Femur (tissue), 1 donor: ENCODE data around the gene PGR.

ENCODE experiments used
- DNase-seq: peaks from one replicate; pipeline ENCODE4 v3.0.0-alpha.2; 2017

PGR gene

DNA sequence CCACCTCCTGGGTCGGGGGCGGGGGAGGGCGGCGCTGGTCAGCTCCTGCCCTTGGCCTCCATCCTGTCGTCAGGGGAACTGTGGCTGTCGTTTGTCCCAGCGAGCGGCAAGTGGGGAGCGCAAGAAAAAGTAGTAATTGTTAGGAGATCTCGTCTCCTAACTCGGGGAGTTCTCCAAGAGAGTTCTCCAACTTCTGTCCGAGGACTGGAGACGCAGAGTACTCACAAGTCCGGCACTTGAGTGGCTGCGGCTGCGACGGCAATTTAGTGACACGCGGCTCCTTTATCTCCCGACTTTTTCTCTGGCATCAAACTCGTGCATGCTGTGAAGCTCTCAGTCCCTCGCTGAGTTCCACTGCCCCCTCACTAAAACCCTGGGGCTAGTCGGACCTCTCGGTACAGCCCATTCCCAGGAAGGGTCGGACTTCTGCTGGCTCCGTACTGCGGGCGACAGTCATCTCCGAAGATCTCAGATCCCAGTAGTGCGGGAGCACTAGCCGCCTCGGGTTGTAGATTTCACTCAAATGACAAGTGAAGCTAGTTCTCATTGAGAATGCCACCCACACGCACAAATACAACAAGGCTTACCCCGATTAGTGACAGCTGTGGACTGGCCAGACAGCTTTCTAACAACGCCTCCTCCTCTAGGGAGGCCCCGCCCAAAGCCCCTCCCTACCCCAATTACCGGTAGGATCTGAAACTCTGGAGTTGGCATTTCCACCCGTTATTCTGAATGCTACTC, at the start of gene PGR:
PGR (minus strand) TSS at position 611 of the 741 bp plus-strand sequence. CDS start 743 bp downstream, outside the sequence.
- DNase-seq: peak; percentile 17

- no peak for DNase-seq
Measured at GRCh38 chr11:101176381-101176780, 46.8 kb upstream of the PGR start.

- no peak for DNase-seq
Measured at GRCh38 chr11:101169944-101170343, 40.3 kb upstream of the PGR start.

DNA sequence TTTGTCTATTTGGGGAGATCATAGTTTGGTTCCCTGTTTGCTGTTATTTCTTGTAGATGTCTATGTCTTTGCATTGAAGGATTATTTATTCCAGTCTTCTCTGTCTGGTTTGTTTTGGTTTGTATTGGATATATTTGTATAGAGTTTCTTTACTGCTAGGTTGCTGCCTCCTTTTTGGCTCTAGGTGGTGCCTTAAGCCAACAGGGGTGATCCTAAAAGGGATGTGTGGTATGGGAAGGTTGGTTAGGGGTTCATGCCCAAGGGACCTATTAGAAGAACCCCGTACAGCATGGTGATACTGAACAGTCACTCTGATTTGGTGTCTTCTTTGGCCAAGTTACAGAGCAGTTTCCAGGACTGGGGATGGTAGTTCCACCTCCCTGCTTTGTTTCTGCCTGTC, 36.4 kb upstream of the PGR start:
- DNase-seq: no peak

- no peak for DNase-seq
Measured at GRCh38 chr11:101158119-101158518, 28.5 kb upstream of the PGR start.

DNA sequence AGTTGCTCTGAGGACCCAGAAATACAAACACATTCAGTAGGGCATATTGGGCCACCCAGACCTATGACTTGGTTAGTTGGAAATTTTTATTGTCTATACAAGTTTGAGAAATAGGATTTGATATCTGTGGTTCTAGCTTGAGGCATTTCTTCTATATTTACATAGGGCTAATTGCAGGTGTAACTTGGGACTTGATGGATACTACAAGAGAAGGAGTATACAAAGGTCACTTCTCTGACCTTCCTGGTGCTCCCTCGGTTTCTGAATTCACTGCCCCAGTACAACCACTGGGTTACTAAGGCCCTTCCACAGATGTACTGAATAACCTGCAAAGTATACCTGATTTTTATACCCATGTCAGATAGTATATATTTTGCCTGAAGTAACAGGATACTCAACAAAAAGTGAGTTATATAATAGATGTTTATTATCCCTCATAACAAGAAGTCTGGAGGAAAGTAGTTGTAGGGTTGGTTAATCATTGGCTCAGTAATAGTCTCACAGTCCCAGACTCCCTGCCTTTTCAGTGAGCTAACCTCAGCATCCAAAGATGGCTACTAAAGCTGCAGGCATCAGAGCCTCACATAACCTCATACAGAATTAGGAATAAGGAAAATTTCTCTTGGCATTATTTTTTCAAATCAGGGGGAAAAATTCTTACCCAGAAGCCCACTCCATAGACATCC, 8.8 kb upstream of the PGR start:
- no peak for DNase-seq

- DNase-seq: no peak
Measured at GRCh38 chr11:101133190-101133589, 3.6 kb upstream of the PGR start.

DNA sequence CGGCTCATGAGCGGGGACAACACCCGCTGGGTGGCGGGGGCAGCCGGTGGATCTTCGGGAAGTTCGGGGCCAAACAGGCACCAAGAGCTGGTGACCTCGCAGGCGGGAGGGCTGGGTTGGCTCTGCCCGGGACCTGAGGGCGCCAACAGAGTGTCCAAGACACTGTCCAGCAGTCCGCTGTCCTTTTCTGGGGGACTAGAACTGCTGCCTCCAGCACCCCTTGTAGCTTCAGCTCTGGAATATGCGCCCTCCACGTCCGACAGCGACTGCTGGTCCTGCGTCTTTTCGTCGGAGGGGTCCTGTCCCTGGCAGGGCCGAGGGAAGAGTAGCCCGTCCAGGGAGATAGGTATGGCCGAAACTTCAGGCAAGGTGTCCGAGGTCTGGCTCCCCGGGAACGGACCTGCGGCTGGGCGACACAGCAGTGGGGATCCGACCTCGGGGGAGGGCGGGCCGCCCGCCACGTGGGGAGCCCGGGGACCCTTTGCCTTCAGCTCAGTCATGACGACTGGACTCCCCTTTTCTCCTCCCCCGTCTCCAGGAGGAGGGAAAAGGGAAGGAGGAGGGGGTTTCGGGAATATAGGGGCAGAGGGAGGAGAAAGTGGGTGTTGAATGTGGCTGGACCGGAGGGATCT, 926 bp downstream of the PGR start:
- DNase-seq: peak; percentile 21

GRCh38 chr11:101127699-101128570, 1.7 kb downstream of the PGR start:
- DNase-seq: peak; percentile 22

- peak; percentile 13 for DNase-seq
Measured at GRCh38 chr11:101127197-101127698, 2.4 kb downstream of the PGR start.

- DNase-seq: peak; percentile 21
Measured at GRCh38 chr11:101126551-101127196, 2.9 kb downstream of the PGR start.

- no peak for DNase-seq
Measured at GRCh38 chr11:101115671-101116160, 13.9 kb downstream of the PGR start.

GRCh38 chr11:101113540-101113939, 16.1 kb downstream of the PGR start:
- DNase-seq: no peak

DNA sequence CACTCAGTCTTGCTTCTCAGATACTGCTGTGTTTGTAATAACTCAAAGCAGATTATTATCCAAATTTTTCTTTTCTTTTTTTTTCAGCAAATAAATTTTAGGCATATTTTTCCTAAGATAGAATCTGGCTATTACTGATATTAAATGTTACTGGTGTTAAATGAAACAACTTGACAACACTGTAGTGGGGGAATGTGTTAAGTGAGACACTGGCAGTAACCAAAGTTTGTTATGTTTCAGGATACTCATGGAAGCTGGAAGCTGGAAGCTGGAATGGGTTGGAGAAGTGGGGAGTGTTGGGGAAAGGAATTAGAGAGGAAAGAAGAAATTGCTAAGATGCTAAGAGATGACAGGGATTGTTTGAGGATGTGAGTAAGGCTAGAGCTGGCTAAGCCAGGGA, 24.9 kb downstream of the PGR start:
- DNase-seq: no peak

DNA sequence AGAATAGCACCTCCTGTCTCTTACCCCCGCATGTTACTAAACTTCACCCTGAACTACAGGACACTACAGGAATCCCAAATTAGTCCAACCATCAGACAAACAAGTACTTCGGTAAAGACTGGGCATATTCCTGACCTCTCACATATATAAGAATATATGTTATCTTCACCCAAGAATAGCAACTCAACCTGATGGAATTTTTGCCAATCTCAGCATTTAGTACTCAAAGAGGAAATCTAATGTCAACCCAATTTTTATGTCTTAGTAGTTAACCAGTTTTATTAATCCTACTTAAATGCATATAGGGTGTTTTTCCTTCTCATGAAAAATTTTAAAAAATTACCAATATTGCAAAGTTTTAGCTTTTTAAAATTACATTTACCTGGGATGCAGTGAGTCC, 26.2 kb downstream of the PGR start:
- no peak for DNase-seq

DNA sequence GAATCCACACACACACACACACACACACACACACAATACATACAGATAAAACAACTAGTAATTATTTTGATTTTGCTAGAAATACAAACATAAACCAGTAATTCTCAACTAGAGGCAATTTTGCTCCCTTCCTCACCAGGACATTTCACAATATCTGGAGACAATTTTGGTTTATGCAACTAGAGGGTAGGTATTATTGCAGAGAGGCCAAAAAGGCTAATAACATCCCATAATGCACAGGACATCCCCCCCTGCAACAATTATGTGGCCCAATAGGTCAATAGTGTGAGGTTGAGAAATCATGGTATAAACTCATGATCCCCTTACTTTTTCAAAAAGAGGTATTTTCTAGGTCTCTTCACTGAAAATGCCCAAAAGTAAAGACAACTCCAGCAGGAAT, 29.0 kb downstream of the PGR start:
- DNase-seq: no peak

- DNase-seq: no peak
Measured at GRCh38 chr11:101096036-101096704, 33.4 kb downstream of the PGR start.

GRCh38 chr11:101091781-101092180, 37.8 kb downstream of the PGR start:
- DNase-seq: no peak

- DNase-seq: no peak
Measured at GRCh38 chr11:101090679-101091270, 38.8 kb downstream of the PGR start.

- DNase-seq: no peak
Measured at GRCh38 chr11:101083335-101083734, 46.3 kb downstream of the PGR start.

DNA sequence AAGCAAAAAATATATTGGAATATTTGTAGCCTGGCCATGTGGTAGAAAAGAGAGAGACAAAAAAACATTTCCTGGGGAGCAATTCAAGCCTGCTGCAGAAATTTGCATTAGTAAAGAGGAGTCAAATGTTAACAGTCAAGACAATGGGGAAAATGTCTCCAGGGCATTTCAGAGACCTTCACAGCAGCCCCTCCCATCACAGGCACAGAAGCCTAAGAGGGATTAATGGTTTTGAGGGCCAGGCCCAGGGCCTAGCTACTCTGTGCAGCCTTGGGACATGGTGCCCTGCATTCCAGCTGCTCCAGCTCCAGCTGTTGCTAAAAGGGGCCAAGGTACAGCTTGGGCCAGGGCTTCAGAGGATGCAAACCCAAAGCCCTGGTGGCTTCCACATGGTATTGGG, 46.8 kb downstream of the PGR start:
- DNase-seq: no peak
